ENCODE data around the gene CA14.
A peak's percentile ranks its signal among the peaks of the same experiment; 100 is the strongest.

The CA14 gene

DNA sequence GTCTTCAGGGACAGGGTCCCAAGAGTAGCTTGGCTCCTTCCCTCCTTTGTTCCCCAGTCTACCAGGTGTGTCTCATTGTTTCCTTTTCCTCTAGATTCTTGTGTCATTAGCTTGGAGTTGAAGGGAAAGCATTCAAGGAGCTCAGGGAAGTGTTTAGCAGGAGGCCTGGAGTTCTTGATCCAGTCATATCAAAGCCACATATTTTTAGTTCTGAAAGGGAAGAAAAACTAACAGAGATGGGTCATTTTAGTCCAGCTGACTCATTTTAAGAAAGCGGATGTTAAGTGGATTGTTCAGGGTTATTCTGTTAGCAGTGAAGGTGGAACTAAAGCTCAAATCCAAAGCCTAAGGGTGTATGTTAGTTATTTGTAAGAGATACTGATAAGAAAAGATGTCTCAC lies 15.7 kb downstream of the CA14 start:
- intact Hi-C loops (cut with DNase I; ENCODE audit: low total_unique reads): no loop called here
- Histone ChIP-seq H3K4me1 (peaks cover 0 to 31% (median 16%) of the 10 kb centered on the region in 4 donors), H3K9me3 (no peaks in the 10 kb centered on the region), H3K27ac (peak overlapping the region; percentile 70 to 79), H3K27me3 (no peaks in the 10 kb centered on the region), H3K36me3 (no peaks in the 10 kb centered on the region), H3K4me3 (peak overlapping the region; percentile 35 to 50)
- TF ChIP-seq, protein P1, sequence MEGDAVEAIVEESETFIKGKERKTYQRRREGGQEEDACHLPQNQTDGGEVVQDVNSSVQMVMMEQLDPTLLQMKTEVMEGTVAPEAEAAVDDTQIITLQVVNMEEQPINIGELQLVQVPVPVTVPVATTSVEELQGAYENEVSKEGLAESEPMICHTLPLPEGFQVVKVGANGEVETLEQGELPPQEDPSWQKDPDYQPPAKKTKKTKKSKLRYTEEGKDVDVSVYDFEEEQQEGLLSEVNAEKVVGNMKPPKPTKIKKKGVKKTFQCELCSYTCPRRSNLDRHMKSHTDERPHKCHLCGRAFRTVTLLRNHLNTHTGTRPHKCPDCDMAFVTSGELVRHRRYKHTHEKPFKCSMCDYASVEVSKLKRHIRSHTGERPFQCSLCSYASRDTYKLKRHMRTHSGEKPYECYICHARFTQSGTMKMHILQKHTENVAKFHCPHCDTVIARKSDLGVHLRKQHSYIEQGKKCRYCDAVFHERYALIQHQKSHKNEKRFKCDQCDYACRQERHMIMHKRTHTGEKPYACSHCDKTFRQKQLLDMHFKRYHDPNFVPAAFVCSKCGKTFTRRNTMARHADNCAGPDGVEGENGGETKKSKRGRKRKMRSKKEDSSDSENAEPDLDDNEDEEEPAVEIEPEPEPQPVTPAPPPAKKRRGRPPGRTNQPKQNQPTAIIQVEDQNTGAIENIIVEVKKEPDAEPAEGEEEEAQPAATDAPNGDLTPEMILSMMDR (IDR thresholded peaks at IDR 0.05): no peak
- no peak for DNase-seq

DNA sequence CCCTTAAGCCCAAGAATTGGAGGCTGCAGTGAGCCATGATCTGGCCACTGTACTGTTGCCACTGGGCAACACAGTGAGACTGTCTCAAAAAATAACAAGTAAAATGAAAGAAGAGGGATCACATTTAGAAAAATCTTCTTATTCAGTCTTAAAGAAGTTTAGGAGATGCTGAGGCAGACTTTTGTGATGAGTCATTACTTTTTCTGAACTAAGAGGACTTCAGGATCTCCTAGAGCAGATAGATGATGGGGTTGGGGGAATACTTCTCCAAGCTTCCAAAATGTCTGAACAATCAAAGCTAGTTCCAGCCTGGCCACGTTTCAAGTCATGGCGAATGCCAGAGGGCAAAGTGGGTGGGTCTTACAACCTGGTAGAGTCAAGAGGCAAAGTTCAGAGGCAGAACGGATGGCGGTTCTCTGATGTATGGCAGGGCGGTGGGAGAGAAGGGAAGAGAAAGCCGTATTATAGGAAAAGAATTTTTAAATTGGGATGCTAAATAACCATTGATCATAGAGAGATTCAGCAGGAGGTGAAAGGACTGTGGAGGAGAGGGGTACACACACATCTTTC lies 22.6 kb downstream of the CA14 start:
- TF ChIP-seq, protein P1 (IDR thresholded peaks at IDR 0.05): no peak
- intact Hi-C loops (cut with DNase I; ENCODE audit: low total_unique reads): no loop called here
- no peaks in the 10 kb centered on the region for H3K9me3 ChIP-seq

DNA sequence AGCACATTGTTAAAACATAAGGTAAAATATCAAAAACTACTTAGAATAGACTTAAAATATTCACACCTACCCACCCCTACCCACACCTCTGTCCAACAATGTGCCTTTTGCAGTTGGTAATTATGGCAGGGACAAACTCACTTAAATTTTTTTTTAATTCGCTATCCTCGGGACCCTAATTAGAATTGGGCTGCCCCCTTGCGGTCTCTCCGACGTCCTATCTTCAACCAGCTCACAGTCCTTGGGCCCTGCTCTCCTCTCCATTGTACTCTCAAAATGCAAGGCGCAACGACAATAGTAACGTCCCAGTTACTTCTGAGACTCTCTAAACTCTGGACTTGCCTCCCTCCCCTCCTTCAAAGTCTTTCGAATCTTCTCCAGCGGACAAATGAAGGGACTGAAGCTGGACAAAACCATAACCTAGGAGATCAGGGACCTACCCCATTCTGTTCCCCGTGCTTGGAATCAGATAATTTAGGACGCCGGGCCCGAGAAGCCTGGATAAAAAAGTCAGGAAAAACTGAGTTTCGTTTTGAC lies 23.7 kb downstream of the CA14 start:
- peaks cover 0 to 28% (median 23%) of the 10 kb centered on the region in 4 donors for H3K4me1 ChIP-seq
- H3K4me3 ChIP-seq: peak overlapping the region; percentile 53 to 57
- H3K9me3 ChIP-seq: no peaks in the 10 kb centered on the region
- H3K36me3 ChIP-seq: peaks cover 2 to 23% (median 8%) of the 10 kb centered on the region in 3 donors
- H3K27ac ChIP-seq: peak overlapping the region; percentile 79 to 89
- intact Hi-C loops (cut with DNase I; ENCODE audit: low total_unique reads): no loop called here
- TF ChIP-seq, protein P1 (IDR thresholded peaks at IDR 0.05): peak; percentile 78 to 80
- DNase-seq: peak; percentile 83 to 86
- no peaks in the 10 kb centered on the region for H3K27me3 ChIP-seq

More for the DNA sequence above, 22.6 kb downstream of the CA14 start:
- H3K27ac ChIP-seq: peak overlapping the region; percentile 79 to 89
- H3K36me3 ChIP-seq: peaks cover 0 to 13% (median 2%) of the 10 kb centered on the region in 3 donors
- H3K27me3 ChIP-seq: no peaks in the 10 kb centered on the region
- H3K4me3 ChIP-seq: no peak overlapping the region
- peak in 1 of 2 donors; percentile 62 for DNase-seq
- H3K4me1 ChIP-seq: peaks cover 0 to 28% (median 23%) of the 10 kb centered on the region in 4 donors

DNA sequence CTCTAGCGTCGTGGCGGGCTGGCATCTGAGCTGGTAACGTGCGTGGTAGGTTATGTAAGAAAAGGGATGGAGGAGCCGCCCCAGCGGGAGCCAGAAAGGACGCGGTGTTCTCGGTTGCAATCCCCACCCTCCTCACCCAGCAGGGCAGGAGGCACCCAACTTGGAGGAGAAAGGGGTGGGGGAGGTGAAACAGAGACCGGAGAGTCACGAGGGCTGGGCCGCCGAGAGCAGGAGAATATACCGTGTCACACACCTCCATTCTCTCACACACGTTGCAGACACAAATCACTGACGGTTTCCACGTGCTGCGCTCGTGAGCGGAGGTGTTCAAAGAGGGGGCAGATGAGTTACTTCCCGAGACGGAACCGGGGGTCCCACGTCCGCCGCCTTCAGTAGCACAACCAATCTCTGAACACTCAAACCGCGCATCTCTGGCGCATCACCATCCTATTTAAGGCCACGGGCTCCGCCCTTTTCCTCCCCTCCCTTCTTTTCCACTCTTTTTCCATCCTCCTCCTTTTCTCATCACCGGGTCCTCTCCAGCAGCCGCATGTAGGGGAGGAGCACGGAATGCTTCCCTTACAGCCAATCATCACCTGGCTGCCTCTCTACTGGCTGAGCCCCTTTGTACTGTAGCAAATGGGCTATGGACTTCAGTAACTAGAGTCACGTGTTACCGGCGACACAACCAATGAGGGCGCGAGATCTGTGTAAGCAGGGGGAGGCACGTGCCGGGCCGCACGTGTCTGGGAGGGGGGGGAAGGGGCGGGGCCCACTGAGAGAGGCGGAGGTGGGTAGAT lies 24.4 kb downstream of the CA14 start, which contains the start of gene CIART:
Gene CIART (plus strand): TSS at position 797 of the 800 bp plus-strand sequence. CDS start 714 bp downstream, outside the sequence.
- Histone ChIP-seq H3K4me3 (peak within 1 kb of the TSS; percentile 53 to 57), H3K36me3 (peaks cover 9 to 30% (median 13%) of the 10 kb centered on the region in 3 donors), H3K4me1 (peaks cover 0 to 28% (median 23%) of the 10 kb centered on the region in 4 donors), H3K27me3 (no peaks in the 10 kb centered on the region), H3K27ac (peak within 1 kb of the TSS; percentile 79 to 89), H3K9me3 (no peaks in the 10 kb centered on the region)
- TF ChIP-seq, protein P1 (IDR thresholded peaks at IDR 0.05): no peak
- intact Hi-C loops (cut with DNase I; ENCODE audit: low total_unique reads): no loop called here
- DNase-seq: peak; percentile 98 to 99

DNA sequence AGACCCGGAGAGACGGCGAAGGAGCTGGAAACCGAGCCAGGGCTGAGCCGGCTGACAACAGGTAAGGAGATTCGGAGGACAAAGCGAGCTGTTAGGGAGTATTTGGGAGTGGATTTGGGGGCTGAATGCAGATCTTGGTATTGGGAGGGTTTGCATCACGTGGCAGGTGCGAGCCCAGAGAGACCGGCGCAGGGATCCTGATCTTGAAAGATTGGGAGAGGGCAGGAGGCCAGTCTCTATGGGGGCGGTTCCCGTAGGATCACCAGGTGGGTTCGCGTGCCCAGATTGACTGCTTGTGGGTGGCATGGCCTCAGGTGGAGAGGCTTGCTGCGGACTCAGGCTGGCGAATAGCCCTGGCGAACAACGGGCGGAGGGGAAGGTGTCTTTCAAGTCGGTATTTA lies 25.0 kb downstream of the CA14 start:
- intact Hi-C loops (cut with DNase I; ENCODE audit: low total_unique reads): no loop called here

More for the DNA sequence above, 25.0 kb downstream of the CA14 start:
- TF ChIP-seq, protein P1 (IDR thresholded peaks at IDR 0.05): no peak
- no peaks in the 10 kb centered on the region for H3K27me3 ChIP-seq
- peak overlapping the region; percentile 53 to 57 for H3K4me3 ChIP-seq
- H3K36me3 ChIP-seq: peaks cover 14 to 36% (median 19%) of the 10 kb centered on the region in 3 donors
- no peaks in the 10 kb centered on the region for H3K9me3 ChIP-seq
- DNase-seq: peak in 1 of 2 donors; percentile 45
- peak overlapping the region; percentile 79 to 89 for H3K27ac ChIP-seq
- H3K4me1 ChIP-seq: peaks cover 0 to 28% (median 23%) of the 10 kb centered on the region in 4 donors

All from tibial artery (tissue), 4 donors.